Stomach (tissue), 4 donors: ENCODE results near the gene FRMPD4.

Experiments
- EP300 ChIP-seq: sonication (generic); formaldehyde crosslinking; IDR thresholded peaks from one replicate; pipeline ENCODE4 v1.6.1; 2017; ENCODE audit warnings: antibody characterized with exemption
- POLR2A ChIP-seq, 4 donors: fragments of 450-650 bp; IDR thresholded peaks; one replicate each; pipeline ENCODE4 v1.6.1; 2016; ENCODE audit warnings: antibody characterized with exemption in 4 of 4, control low read depth in 2 of 4, mild to moderate bottlenecking in 1 of 4, moderate library complexity in 1 of 4
- POLR2AphosphoS5 ChIP-seq, 3 donors: sonication (generic); formaldehyde crosslinking; IDR thresholded peaks; one replicate each; pipeline ENCODE4 v1.6.1; 2016; ENCODE audit warnings: antibody characterized with exemption in 3 of 3
- TF ChIP-seq, protein P1 (sequence below), 7 experiments: fragments of 450-650 bp in 4 of 7; fragments of 200-600 bp in 3 of 7; sonication (generic) in 3 of 7; IDR thresholded peaks; one replicate each; pipeline ENCODE4 v1.5.1; 2016 to 2019; ENCODE audit warnings: antibody characterized with exemption in 7 of 7, control low read depth in 2 of 7, mild to moderate bottlenecking in 1 of 7

DNA sequence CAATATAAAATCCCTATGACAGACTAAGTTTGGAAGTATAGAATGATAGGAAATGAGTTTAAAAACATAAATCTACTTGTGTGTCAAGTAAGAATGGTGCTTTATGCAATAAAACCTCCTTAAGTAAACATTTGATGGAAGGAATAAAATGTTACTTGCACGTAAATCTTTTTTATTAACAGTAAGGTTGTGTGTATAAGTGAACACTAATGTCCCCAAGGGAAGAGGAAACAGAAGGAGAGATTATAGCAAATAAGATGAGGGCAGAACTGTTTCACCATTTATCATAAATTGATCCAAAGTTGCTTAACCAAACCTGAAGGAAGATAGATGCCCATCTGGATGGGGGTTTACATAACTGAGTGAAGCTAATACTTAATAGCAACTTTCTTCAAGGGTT, 86.8 kb downstream of the FRMPD4 start:
- TF ChIP-seq, protein P1, sequence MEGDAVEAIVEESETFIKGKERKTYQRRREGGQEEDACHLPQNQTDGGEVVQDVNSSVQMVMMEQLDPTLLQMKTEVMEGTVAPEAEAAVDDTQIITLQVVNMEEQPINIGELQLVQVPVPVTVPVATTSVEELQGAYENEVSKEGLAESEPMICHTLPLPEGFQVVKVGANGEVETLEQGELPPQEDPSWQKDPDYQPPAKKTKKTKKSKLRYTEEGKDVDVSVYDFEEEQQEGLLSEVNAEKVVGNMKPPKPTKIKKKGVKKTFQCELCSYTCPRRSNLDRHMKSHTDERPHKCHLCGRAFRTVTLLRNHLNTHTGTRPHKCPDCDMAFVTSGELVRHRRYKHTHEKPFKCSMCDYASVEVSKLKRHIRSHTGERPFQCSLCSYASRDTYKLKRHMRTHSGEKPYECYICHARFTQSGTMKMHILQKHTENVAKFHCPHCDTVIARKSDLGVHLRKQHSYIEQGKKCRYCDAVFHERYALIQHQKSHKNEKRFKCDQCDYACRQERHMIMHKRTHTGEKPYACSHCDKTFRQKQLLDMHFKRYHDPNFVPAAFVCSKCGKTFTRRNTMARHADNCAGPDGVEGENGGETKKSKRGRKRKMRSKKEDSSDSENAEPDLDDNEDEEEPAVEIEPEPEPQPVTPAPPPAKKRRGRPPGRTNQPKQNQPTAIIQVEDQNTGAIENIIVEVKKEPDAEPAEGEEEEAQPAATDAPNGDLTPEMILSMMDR (IDR thresholded peaks at IDR 0.05) = no peak
- TF ChIP-seq POLR2AphosphoS5 (IDR thresholded peaks at IDR 0.05) (no peak), POLR2A (IDR thresholded peaks at IDR 0.05) (no peak), EP300 (no peak)
